SHP77 treated with DMSO at 0.1 percent for 48 hours (cell line): ENCODE measurements around the gene GCA.

Experiments used
- DNase-seq: peaks from one replicate; lab custom pipeline; 2025; lab: John Stamatoyannopoulos, UW

The GCA gene

GRCh38 chr2:162343824-162344616 is at the start of gene GCA:
TSS of gene GCA (plus strand) at chr2:162344132. CDS start at chr2:162344249, 117 bp downstream.
- DNase-seq = peak; percentile 94

GRCh38 chr2:162295009-162295408 is 48.9 kb upstream of the GCA start:
- no peak for DNase-seq

- peak; percentile 67 for DNase-seq
These were observed 45.9 kb upstream of the GCA start for GRCh38 chr2:162297925-162298552.

GRCh38 chr2:162298669-162299335 is 45.1 kb upstream of the GCA start:
- no peak for DNase-seq

GRCh38 chr2:162300266-162300665 is 43.7 kb upstream of the GCA start:
- no peak for DNase-seq

DNA sequence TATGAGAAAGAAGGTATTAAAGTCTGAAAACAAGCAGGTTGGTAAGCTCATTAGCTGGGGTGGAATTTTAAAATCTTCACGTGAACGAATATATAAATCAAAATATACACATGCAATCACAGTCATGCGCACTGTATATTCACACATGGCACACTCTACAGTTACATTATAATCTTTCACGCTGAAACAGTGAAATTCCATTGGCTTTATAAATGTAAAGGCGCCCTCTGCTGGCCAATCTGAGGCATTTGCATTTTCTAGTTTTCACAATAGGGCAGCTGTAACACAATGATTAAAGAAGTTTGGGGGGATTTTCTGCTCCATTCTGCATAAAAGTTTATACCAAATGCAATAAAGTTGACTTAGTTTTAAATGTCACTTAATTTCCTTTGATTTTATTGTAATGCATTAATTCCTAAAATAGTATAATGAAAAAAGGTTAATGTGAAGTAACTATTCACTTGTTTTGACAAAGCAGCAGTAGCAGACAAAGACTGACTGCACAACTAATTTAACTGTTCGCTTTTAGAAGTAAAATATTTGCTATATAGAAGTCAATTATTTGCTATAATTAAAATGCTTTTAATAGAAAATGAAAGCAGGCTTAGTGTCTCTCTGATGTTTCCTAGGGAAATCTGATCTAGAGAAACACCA is 42.7 kb upstream of the GCA start:
- DNase-seq = peak; percentile 59

GRCh38 chr2:162301877-162302276 is 42.1 kb upstream of the GCA start:
- no peak for DNase-seq

- no peak for DNase-seq
These were observed 38.0 kb upstream of the GCA start for GRCh38 chr2:162305901-162306300.

GRCh38 chr2:162308747-162309503 is 35.0 kb upstream of the GCA start:
- DNase-seq = no peak

GRCh38 chr2:162312853-162313252 is 31.1 kb upstream of the GCA start:
- DNase-seq = no peak

- DNase-seq = no peak
These were observed 28.0 kb upstream of the GCA start for GRCh38 chr2:162315938-162316337.

GRCh38 chr2:162316590-162316989 is 27.3 kb upstream of the GCA start:
- no peak for DNase-seq

- DNase-seq = no peak
These were observed 26.7 kb upstream of the GCA start for GRCh38 chr2:162317058-162317742.

GRCh38 chr2:162317861-162318327 is 26.0 kb upstream of the GCA start:
- DNase-seq = no peak

DNA sequence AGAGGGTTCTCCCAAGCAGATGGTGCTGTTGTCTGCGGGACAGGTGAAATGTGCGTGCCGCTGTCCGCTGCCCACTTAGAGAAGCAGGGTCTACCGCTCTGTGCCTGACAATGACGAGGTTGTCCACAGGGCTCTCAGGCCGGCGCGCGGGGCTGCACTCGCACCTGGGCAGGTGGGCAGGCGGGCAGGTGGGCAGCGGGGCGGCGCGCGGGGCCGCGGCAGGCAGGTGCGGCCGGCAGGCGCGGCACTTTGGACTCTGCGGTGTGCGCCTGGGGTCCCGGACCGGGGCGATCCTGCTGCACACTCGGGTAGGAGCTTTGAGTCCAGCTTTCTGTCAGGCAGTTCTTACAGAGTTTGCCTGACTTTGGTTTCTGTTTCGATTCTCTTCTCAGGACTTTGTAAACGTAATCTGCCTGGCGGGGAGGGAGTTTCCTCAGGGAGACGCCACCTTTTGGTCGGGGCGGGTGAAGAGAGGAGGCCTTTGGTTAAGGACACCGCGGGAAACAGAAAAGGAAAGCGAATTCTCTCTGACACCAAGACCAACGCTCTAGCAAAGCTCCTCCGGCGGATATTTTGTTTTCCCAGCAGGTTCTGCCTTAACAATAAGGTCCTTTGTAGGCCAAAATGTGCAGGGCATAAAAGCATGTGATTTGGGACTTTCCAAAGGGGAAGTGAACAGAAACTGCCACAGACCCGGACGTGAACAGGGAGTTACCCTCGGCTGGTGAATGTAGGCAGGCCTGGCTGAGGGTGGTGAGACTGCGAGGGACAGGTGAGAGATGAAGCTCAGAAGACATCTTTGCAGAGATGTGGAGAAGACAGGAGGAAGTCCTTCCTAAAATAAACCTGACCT is 25.4 kb upstream of the GCA start, which contains the start of gene IFIH1:
Gene IFIH1, minus strand, starts transcription at position 357 of the 853 bp plus-strand sequence. CDS start 377 bp downstream, outside the sequence.
- peak; percentile 61 for DNase-seq

DNA sequence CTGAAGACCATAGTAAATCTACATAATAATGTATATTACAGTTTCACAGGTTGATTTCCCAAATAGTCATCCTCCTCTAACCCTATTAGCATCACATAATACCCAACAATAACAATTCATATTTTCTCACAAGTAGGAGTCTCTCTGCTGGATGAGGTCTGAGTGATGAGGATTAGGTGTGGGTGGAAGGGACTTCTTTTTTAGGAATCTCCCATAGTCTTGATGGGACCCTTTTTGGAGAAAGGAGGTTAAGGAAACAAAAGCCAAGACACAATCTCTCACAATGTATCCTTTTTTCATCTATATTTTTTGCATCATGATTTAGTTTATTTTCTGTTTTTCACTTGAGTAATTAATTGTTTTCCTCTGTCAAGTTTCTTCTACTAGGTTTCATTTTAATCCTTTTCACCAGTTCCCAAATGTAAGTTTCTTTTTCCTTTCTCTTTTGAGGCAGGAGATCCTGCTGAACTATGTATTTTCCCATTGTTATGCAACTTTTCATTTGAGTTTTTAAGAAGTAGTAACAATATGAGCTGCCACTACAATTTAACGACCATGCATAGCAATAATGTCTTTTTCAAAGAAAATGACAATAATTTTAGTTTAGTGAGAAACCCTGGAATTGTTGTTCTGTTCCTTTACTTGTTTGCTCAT is 22.9 kb upstream of the GCA start:
- no peak for DNase-seq

DNA sequence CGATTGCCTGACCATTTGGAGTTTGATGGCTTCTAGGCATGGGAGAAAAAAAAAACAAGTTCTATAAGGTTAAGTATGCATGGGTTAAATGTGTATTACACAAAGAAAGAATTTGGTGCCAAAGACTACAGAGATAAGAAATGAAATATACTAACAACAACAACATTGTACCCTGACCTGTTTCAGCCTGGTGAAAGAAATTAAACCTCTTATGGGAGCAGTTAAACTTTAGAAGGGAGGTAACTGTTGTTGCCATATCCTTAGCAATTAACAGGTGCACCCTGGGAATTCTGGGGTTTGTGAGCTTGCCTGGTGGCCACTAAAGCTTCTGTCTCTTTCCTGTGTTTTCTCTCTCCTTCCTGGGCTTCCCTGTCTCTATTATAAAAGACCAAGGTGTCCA is 19.0 kb upstream of the GCA start:
- DNase-seq = no peak

GRCh38 chr2:162327134-162327769 is 16.7 kb upstream of the GCA start:
- no peak for DNase-seq

DNA sequence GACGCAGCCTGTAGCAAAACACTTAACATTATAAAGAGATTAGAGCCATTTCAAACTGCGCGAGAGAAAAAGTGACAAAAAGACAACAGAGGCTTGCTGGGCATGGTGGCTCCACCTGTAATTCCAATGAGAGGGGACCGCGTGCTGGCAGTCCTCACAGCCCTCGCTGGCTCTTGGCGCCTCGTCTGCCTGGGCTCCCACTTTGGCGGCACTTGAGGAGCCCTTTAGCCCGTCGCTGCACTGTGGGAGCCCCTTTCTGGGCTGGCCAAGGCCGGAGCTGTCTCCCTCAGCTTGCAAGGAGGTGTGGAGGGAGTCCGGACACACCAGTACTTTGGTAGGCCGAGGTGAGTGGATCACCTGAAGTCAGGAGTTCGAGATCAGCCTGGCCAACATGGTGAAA is 16.1 kb upstream of the GCA start:
- DNase-seq = no peak
